HG03108 (cell line): ENCODE results near the gene ZNF518A.
"Not testable (repeated sequence)": the region's sequence is repeated elsewhere in the genome, so short reads cannot be mapped to it uniquely, and the experiment has no call there.

ENCODE experiments used
- ATAC-seq: cut with Tn5 transposase; IDR thresholded peaks from one replicate; pipeline ENCODE4 v1.9.1; 2021; ENCODE audit warnings: moderate library complexity; ENCODE audit not compliant: unreplicated experiment

The ZNF518A gene

GRCh38 chr10:96136810-96137209 lies 6.7 kb downstream of the ZNF518A start:
- no peak for ATAC-seq

- ATAC-seq = no peak
Observed at GRCh38 chr10:96137567-96137966, 7.5 kb downstream of the ZNF518A start.

- peak; percentile 98 for ATAC-seq
Observed at GRCh38 chr10:96138102-96138501, 8.0 kb downstream of the ZNF518A start.

- ATAC-seq = no peak
Observed at GRCh38 chr10:96152437-96152836, 22.3 kb downstream of the ZNF518A start.

- no peak for ATAC-seq
Observed at GRCh38 chr10:96153070-96153469, 23.0 kb downstream of the ZNF518A start.

- no peak for ATAC-seq
Observed at GRCh38 chr10:96165726-96166125, 35.6 kb downstream of the ZNF518A start.

- no peak for ATAC-seq
Observed at GRCh38 chr10:96168546-96168945, 38.4 kb downstream of the ZNF518A start.

- no peak for ATAC-seq
Observed at GRCh38 chr10:96170230-96170629, 40.1 kb downstream of the ZNF518A start.

- ATAC-seq = no peak
Observed at GRCh38 chr10:96172666-96173065, 42.6 kb downstream of the ZNF518A start.

GRCh38 chr10:96176985-96177384 lies 46.9 kb downstream of the ZNF518A start:
- ATAC-seq = no peak

GRCh38 chr10:96188421-96188820 lies 58.3 kb downstream of the ZNF518A start:
- ATAC-seq = no peak

GRCh38 chr10:96188916-96189315 lies 58.8 kb downstream of the ZNF518A start:
- no peak for ATAC-seq

- not testable (repeated sequence) for ATAC-seq
Observed at GRCh38 chr10:96189505-96189904, 59.4 kb downstream of the ZNF518A start.

- no peak for ATAC-seq
Observed at GRCh38 chr10:96201525-96201924, 71.4 kb downstream of the ZNF518A start.

GRCh38 chr10:96205580-96205979 lies 75.5 kb downstream of the ZNF518A start:
- ATAC-seq = no peak

GRCh38 chr10:96208271-96208670 lies 78.2 kb downstream of the ZNF518A start:
- ATAC-seq = peak; percentile 50

- ATAC-seq = no peak
Observed at GRCh38 chr10:96208946-96209345, 78.8 kb downstream of the ZNF518A start.

- ATAC-seq = no peak
Observed at GRCh38 chr10:96211764-96212163, 81.7 kb downstream of the ZNF518A start.

- ATAC-seq = no peak
Observed at GRCh38 chr10:96212911-96213310, 82.8 kb downstream of the ZNF518A start.
